Measurements from ENCODE around the gene ATP1A4. TPM values are rescaled to one million over a fixed set of nuclear protein-coding genes. Genes with fewer than 3 reads are reported as not detected.

The ATP1A4 gene
- total RNA-seq, 1 experiment from 2014 or later: not detected

- Mint-ChIP-seq H3K4me3 (ENCODE audit: unreplicated experiment) (no peak overlapping the region), H3K9me3 (ENCODE audit: unreplicated experiment) (no peaks in the 10 kb centered on the region), H3K36me3 (ENCODE audit: insufficient read depth, unreplicated experiment) (no peaks in the 10 kb centered on the region), H3K27me3 (ENCODE audit: insufficient read depth, unreplicated experiment) (no peaks in the 10 kb centered on the region), H3K4me1 (ENCODE audit: insufficient read depth, unreplicated experiment) (peaks cover 8% of the 10 kb centered on the region), H3K27ac (ENCODE audit: low read depth, unreplicated experiment) (no peak overlapping the region)
- no TSS peak for BruUV-seq (replicated peaks)
- CTCF ChIA-PET: interaction anchor here (0.7 to 3.8 kb wide), 13 partner anchors 9 to 173 kb away, joined by 3 to 69 read pairs (median 7); no protein-coding TSS in a partner anchor
- DNase-seq (ENCODE audit: unreplicated experiment): peak; percentile 30
- TF ChIP-seq CTCF (IDR thresholded peaks at IDR 0.05; ENCODE audit: unreplicated experiment): no peak
- POLR2A ChIA-PET: interaction anchor here (1.0 to 2.2 kb wide), 13 partner anchors 8 to 167 kb away, joined by 3 to 11 read pairs (median 7); partner anchors contain the start of genes DCAF8, PEX19 and PIGM
- intact Hi-C loops (cut with micrococcal nuclease): no loop called here
Measured at GRCh38 chr1:160117709-160118183, 33.7 kb upstream of the ATP1A4 start.

GRCh38 chr1:160118928-160119327 is 32.5 kb upstream of the ATP1A4 start:
- DNase-seq (ENCODE audit: unreplicated experiment): no peak
- Mint-ChIP-seq H3K27ac (ENCODE audit: low read depth, unreplicated experiment) (no peak overlapping the region), H3K4me3 (ENCODE audit: unreplicated experiment) (no peak overlapping the region), H3K9me3 (ENCODE audit: unreplicated experiment) (no peaks in the 10 kb centered on the region), H3K4me1 (ENCODE audit: insufficient read depth, unreplicated experiment) (peaks cover 15% of the 10 kb centered on the region), H3K27me3 (ENCODE audit: insufficient read depth, unreplicated experiment) (no peaks in the 10 kb centered on the region), H3K36me3 (ENCODE audit: insufficient read depth, unreplicated experiment) (peaks cover under 1% of the 10 kb centered on the region)
- TF ChIP-seq CTCF (IDR thresholded peaks at IDR 0.05; ENCODE audit: unreplicated experiment): no peak
- no TSS peak for BruUV-seq (replicated peaks)
- POLR2A ChIA-PET: interaction anchor here (1.0 kb wide), 1 partner anchor 100 kb away, joined by 3 read pairs; no protein-coding TSS in a partner anchor
- CTCF ChIA-PET: interaction anchor here (0.5 to 3.8 kb wide), 7 partner anchors 11 to 297 kb away, joined by 3 to 69 read pairs (median 7); no protein-coding TSS in a partner anchor
- intact Hi-C loops (cut with micrococcal nuclease): no loop called here

GRCh38 chr1:160120797-160121196 is 30.6 kb upstream of the ATP1A4 start:
- DNase-seq (ENCODE audit: unreplicated experiment): no peak
- Mint-ChIP-seq H3K4me3 (ENCODE audit: unreplicated experiment) (no peak overlapping the region), H3K36me3 (ENCODE audit: insufficient read depth, unreplicated experiment) (peaks cover 6% of the 10 kb centered on the region), H3K4me1 (ENCODE audit: insufficient read depth, unreplicated experiment) (peaks cover 34% of the 10 kb centered on the region), H3K27me3 (ENCODE audit: insufficient read depth, unreplicated experiment) (no peaks in the 10 kb centered on the region), H3K9me3 (ENCODE audit: unreplicated experiment) (no peaks in the 10 kb centered on the region), H3K27ac (ENCODE audit: low read depth, unreplicated experiment) (no peak overlapping the region)
- BruUV-seq (replicated peaks): no TSS peak
- POLR2A ChIA-PET: interaction anchor here (1.0 kb wide), 1 partner anchor 17 kb away, joined by 3 read pairs; no protein-coding TSS in a partner anchor
- no peak for TF ChIP-seq CTCF (IDR thresholded peaks at IDR 0.05; ENCODE audit: unreplicated experiment)
- intact Hi-C loops (cut with micrococcal nuclease): no loop called here
- CTCF ChIA-PET: interaction anchor here (0.5 to 5.6 kb wide), 6 partner anchors 17 to 1740 kb away, joined by 3 to 56 read pairs (median 4); no protein-coding TSS in a partner anchor

GRCh38 chr1:160121388-160121787 is 30.0 kb upstream of the ATP1A4 start:
- H3K27ac Mint-ChIP-seq (ENCODE audit: low read depth, unreplicated experiment): no peak overlapping the region
- H3K27me3 Mint-ChIP-seq (ENCODE audit: insufficient read depth, unreplicated experiment): no peaks in the 10 kb centered on the region
- no peaks in the 10 kb centered on the region for H3K9me3 Mint-ChIP-seq (ENCODE audit: unreplicated experiment)
- TF ChIP-seq CTCF (IDR thresholded peaks at IDR 0.05; ENCODE audit: unreplicated experiment): no peak
- H3K36me3 Mint-ChIP-seq (ENCODE audit: insufficient read depth, unreplicated experiment): peaks cover 6% of the 10 kb centered on the region
- ChIA-PET CTCF (interaction anchor here (0.5 to 5.6 kb wide), 4 partner anchors 18 to 1739 kb away, joined by 3 to 56 read pairs (median 5); no protein-coding TSS in a partner anchor), POLR2A (interaction anchor here (0.7 to 1.0 kb wide), 2 partner anchors 18 to 141 kb away, joined by 3 read pairs; partner anchors contain the start of gene DCAF8)
- DNase-seq (ENCODE audit: unreplicated experiment): no peak
- intact Hi-C loops (cut with micrococcal nuclease): no loop called here
- H3K4me1 Mint-ChIP-seq (ENCODE audit: insufficient read depth, unreplicated experiment): peaks cover 35% of the 10 kb centered on the region
- H3K4me3 Mint-ChIP-seq (ENCODE audit: unreplicated experiment): no peak overlapping the region
- no TSS peak for BruUV-seq (replicated peaks)
